MCF 10A (cell line): ENCODE results near the gene SPATA20. TPM values are rescaled to one million over a fixed set of nuclear protein-coding genes. Genes with fewer than 3 reads are reported as not detected.
A peak's percentile ranks its signal among the peaks of the same experiment; 100 is the strongest.

ENCODE experiments used
- BruUV-seq: library from RNA; stranded (reverse); fragments of 400-500 nt; replicated peaks from 2 replicates; lab custom pipeline; 2021; lab: Mats Ljungman, UMichigan
- CTCF ChIA-PET: fragments of 300-600 bp; sonication (Branson Sonifier 250); formaldehyde crosslinking; extraction: SDS; loops from one replicate; lab custom pipeline; 2021; ENCODE audit warnings: antibody characterized with exemption, inconsistent platforms; lab: Yijun Ruan, JAX
- POLR2A ChIA-PET: fragments of 300-600, 350-650 bp; sonication (Branson Sonifier 250); formaldehyde crosslinking; extraction: SDS; loops from one replicate; lab custom pipeline; 2020; ENCODE audit warnings: antibody characterized with exemption, inconsistent platforms; lab: Yijun Ruan, JAX
- DNase-seq: peaks from one replicate; pipeline ENCODE4 v3.0.0-alpha.2; 2018; ENCODE audit not compliant: unreplicated experiment
- H3K27ac Mint-ChIP-seq: one replicate; pipeline ENCODE4 v1.8.0; 2022; ENCODE audit warnings: mild to moderate bottlenecking, low read depth, mixed read lengths; ENCODE audit not compliant: unreplicated experiment
- H3K27me3 Mint-ChIP-seq: one replicate; pipeline ENCODE4 v1.8.0; 2022; ENCODE audit warnings: mixed read lengths; ENCODE audit not compliant: insufficient read depth, unreplicated experiment
- H3K36me3 Mint-ChIP-seq: one replicate; pipeline ENCODE4 v1.8.0; 2022; ENCODE audit warnings: mild to moderate bottlenecking, moderate library complexity, mixed read lengths; ENCODE audit not compliant: insufficient read depth, unreplicated experiment
- H3K4me1 Mint-ChIP-seq: one replicate; pipeline ENCODE4 v1.8.0; 2022; ENCODE audit warnings: mixed read lengths; ENCODE audit not compliant: insufficient read depth, unreplicated experiment
- H3K4me3 Mint-ChIP-seq: one replicate; pipeline ENCODE4 v1.8.0; 2022; ENCODE audit warnings: mild to moderate bottlenecking, moderate library complexity, mixed read lengths; ENCODE audit not compliant: unreplicated experiment
- H3K9me3 Mint-ChIP-seq: one replicate; pipeline ENCODE4 v1.8.0; 2022; ENCODE audit warnings: mixed read lengths; ENCODE audit not compliant: unreplicated experiment
- CTCF ChIP-seq: fragments of 200-600 bp; IDR thresholded peaks from one replicate; pipeline ENCODE4 v1.8.0; 2022; ENCODE audit warnings: antibody characterized with exemption, mild to moderate bottlenecking; ENCODE audit not compliant: unreplicated experiment
- intact Hi-C: fragments of 100-400 bp; cut with micrococcal nuclease; formaldehyde crosslinking; loops from 2 replicates; pipeline ENCODE4 v1.14.1; 2022
- total RNA-seq: library from RNA; stranded (reverse); gene quantifications from 2 replicates; pipeline ENCODE4 v1.2.3, GENCODE V29; 2022

SPATA20 gene
- total RNA-seq, 1 experiment from 2014 or later: 35.3 TPM

DNA sequence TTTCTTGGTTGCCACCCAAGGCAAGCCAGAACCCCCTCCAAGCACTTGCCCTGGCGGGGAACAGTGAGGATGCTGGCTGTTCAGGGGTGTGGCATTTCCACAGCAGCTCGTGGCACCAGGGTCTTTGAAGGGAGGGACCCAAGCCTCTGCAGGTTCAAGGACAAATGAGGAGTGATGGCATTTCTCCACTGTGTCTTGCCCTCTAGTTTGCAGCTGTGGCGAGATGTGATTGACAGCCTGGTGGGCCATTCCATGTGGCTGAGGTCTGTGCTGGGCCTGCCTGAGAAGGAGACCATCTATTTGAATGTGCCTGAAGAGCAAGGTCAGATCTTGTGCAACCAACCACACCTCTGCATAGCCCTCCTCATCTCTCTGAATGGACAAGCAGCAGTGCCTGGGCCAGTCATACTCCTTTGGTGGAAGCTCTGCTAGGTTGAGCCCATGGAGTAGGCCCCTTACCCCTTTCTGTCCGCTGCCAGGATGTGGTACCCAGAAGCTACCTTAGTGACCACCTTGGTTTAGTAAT, 19.0 kb upstream of the SPATA20 start:
- no peak for TF ChIP-seq CTCF
- POLR2A ChIA-PET: no interaction called here
- no peaks in the 10 kb centered on the region for H3K9me3 Mint-ChIP-seq
- no peaks in the 10 kb centered on the region for H3K27me3 Mint-ChIP-seq
- no TSS peak for BruUV-seq
- DNase-seq: no peak
- peaks cover 6% of the 10 kb centered on the region for H3K4me1 Mint-ChIP-seq
- intact Hi-C loops: no loop called here
- no peaks in the 10 kb centered on the region for H3K36me3 Mint-ChIP-seq
- CTCF ChIA-PET: no interaction called here
- no peak overlapping the region for H3K27ac Mint-ChIP-seq
- no peak overlapping the region for H3K4me3 Mint-ChIP-seq

DNA sequence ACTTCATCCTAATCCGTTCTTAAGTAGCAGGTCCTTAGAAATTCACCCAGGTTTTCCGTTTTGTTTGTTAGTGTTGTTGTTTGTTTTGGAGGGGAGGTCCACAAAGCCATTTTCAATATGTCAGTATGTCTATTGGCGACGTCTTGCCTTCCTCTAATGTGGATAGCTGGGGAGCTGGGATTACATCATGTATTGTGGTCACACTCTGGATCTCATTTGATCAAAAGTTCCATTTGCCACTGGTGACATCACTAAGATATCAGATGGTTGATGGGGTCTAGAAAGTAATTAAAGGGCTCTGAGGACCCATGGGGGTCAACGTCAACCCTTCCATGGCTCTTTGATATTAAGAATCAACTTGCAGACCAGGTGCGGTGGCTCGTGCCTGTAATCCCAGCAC, 17.1 kb upstream of the SPATA20 start:
- Mint-ChIP-seq H3K9me3 (no peaks in the 10 kb centered on the region), H3K27ac (no peak overlapping the region), H3K36me3 (no peaks in the 10 kb centered on the region), H3K27me3 (no peaks in the 10 kb centered on the region), H3K4me1 (peaks cover 18% of the 10 kb centered on the region), H3K4me3 (no peak overlapping the region)
- DNase-seq: no peak
- ChIA-PET CTCF (interaction anchor here (1.4 kb wide), 1 partner anchor 50 kb away, joined by 3 read pairs; no protein-coding TSS in a partner anchor), POLR2A (no interaction called here)
- no TSS peak for BruUV-seq
- no peak for TF ChIP-seq CTCF
- intact Hi-C loops: no loop called here

- intact Hi-C loops: no loop called here
- Mint-ChIP-seq H3K4me3 (no peak overlapping the region), H3K36me3 (no peaks in the 10 kb centered on the region), H3K4me1 (peaks cover 25% of the 10 kb centered on the region), H3K27ac (no peak overlapping the region), H3K9me3 (no peaks in the 10 kb centered on the region), H3K27me3 (no peaks in the 10 kb centered on the region)
- ChIA-PET CTCF (interaction anchor here (0.6 to 1.2 kb wide), 4 partner anchors 7 to 163 kb away, joined by 3 read pairs; partner anchors contain the start of gene RSAD1), POLR2A (interaction anchor here (0.6 to 1.8 kb wide), 2 partner anchors 8 to 243 kb away, joined by 4 read pairs; no protein-coding TSS in a partner anchor)
- no peak for TF ChIP-seq CTCF
- DNase-seq: no peak
- BruUV-seq: no TSS peak
Measured at GRCh38 chr17:50531428-50532025, 15.4 kb upstream of the SPATA20 start.

DNA sequence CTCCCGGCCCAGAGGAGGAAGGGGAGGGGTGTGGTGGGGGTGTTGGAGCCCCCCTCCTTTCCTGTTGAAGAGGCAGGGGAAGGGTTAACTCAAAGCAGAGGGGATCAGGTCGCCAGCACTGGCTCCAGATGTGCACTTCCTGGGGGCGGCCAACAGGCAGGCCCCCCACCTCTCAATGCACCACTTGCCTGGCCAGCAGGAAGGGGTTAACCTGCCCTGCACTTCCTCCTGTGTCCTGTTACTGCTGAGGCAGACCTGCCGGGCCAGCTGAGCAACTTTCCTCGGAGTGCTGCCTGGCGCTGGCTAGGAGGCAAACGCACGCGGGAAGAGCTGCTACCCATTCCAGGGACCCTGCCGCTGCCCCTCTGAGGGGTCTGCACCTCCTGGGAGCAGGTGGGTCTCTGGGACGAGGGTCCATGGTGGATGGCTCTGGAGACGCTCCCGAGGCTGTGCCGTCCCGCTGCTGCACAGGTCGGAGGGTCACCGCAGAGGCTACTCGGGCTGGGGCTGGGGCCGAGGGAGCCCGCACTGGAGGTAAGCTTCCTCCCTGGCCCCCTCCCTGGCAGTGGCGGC, 14.4 kb upstream of the SPATA20 start, which contains the start of gene EPN3:
EPN3 (plus strand) TSS at position 284 of the 573 bp plus-strand sequence. CDS start 3,822 bp downstream, outside the sequence.
- CTCF ChIA-PET: interaction anchor here (0.6 to 1.3 kb wide), 5 partner anchors 10 to 360 kb away, joined by 3 to 4 read pairs (median 3); no protein-coding TSS in a partner anchor
- Mint-ChIP-seq H3K36me3 (no peaks in the 10 kb centered on the region), H3K27ac (no peak within 1 kb of the TSS), H3K9me3 (no peaks in the 10 kb centered on the region), H3K4me3 (peak within 1 kb of the TSS; percentile 67), H3K27me3 (no peaks in the 10 kb centered on the region), H3K4me1 (peaks cover 25% of the 10 kb centered on the region)
- POLR2A ChIA-PET: interaction anchor here (1.6 to 1.8 kb wide), 2 partner anchors 9 to 45 kb away, joined by 4 to 6 read pairs; no protein-coding TSS in a partner anchor
- no peak for TF ChIP-seq CTCF
- intact Hi-C loops: no loop called here
- no TSS peak for BruUV-seq
- DNase-seq: no peak
